Caco-2 (cell line): ENCODE measurements around the gene CSPG5. TPM values are rescaled to one million over a fixed set of nuclear protein-coding genes. Genes with fewer than 3 reads are reported as not detected.

ENCODE experiments used
- BruUV-seq: library from RNA; stranded (reverse); fragments of 400-500 nt; replicated peaks from 2 replicates; lab custom pipeline; 2021; lab: Mats Ljungman, UMichigan
- CTCF ChIA-PET: fragments of 300-600 bp; sonication (Branson Sonifier 250); formaldehyde crosslinking; loops from one replicate; lab custom pipeline; 2022; ENCODE audit warnings: antibody characterized with exemption; lab: Charles Lee
- POLR2A ChIA-PET: fragments of 300-600 bp; sonication (Branson Sonifier 250); formaldehyde crosslinking; loops from one replicate; lab custom pipeline; 2022; ENCODE audit warnings: antibody characterized with exemption; lab: Charles Lee
- DNase-seq, 2 experiments: peaks; one replicate each; pipeline versions ENCODE4 v3.0.0 to v3.0.0-alpha.2; 2020 to 2022
- H3K27me3 ChIP-seq: replicated peaks from 2 replicates; pipeline ENCODE4 v1.6.0; 2011; ENCODE audit warnings: low read length; ENCODE audit not compliant: control insufficient read depth, insufficient read depth
- H3K36me3 ChIP-seq: 2 replicates; pipeline ENCODE4 v1.5.1; 2011; ENCODE audit warnings: low read length; ENCODE audit not compliant: control insufficient read depth, insufficient read depth
- H3K4me1 ChIP-seq: fragments of 250-450 bp; sonication (Bioruptor Pico); 2 replicates; pipeline ENCODE4 v1.5.1; 2020; ENCODE audit warnings: mild to moderate bottlenecking
- H3K4me3 ChIP-seq: 2 replicates; pipeline ENCODE4 v1.5.1; 2011; ENCODE audit warnings: low read depth, mild to moderate bottlenecking, control low read depth, low read length
- H3K9me3 ChIP-seq: fragments of 250-450 bp; sonication (Bioruptor Pico); 2 replicates; pipeline ENCODE4 v1.5.1; 2020; ENCODE audit warnings: mild to moderate bottlenecking, moderate library complexity
- H3K27ac Mint-ChIP-seq: one replicate; pipeline ENCODE4 v1.8.0; 2022; ENCODE audit warnings: mixed read lengths; ENCODE audit not compliant: unreplicated experiment
- H3K27me3 Mint-ChIP-seq: one replicate; pipeline ENCODE4 v1.8.0; 2022; ENCODE audit warnings: mixed read lengths; ENCODE audit not compliant: insufficient read depth, unreplicated experiment
- H3K36me3 Mint-ChIP-seq: one replicate; pipeline ENCODE4 v1.8.0; 2022; ENCODE audit warnings: mild to moderate bottlenecking, mixed read lengths; ENCODE audit not compliant: insufficient read depth, unreplicated experiment
- H3K4me1 Mint-ChIP-seq: one replicate; pipeline ENCODE4 v1.8.0; 2022; ENCODE audit warnings: low read depth, mixed read lengths; ENCODE audit not compliant: unreplicated experiment
- H3K4me3 Mint-ChIP-seq: one replicate; pipeline ENCODE4 v1.8.0; 2022; ENCODE audit warnings: mild to moderate bottlenecking, moderate library complexity, mixed read lengths; ENCODE audit not compliant: unreplicated experiment
- H3K9me3 Mint-ChIP-seq: one replicate; pipeline ENCODE4 v1.8.0; 2022; ENCODE audit warnings: mixed read lengths; ENCODE audit not compliant: unreplicated experiment
- CTCF ChIP-seq, 2 experiments: fragments of 200-600 bp in 1 of 2; IDR thresholded peaks; 1 replicate in 1 of 2; 2 replicates in 1 of 2; pipeline versions ENCODE4 v1.5.1 to v1.8.0; 2011 to 2022; ENCODE audit warnings: antibody characterized with exemption in 1 of 2, control low read depth in 1 of 2, inconsistent platforms in 1 of 2, low read depth in 1 of 2, low read length in 1 of 2, mild to moderate bottlenecking in 1 of 2, moderate library complexity in 1 of 2; ENCODE audit not compliant: insufficient read depth in 1 of 2, severe bottlenecking in 1 of 2, unreplicated experiment in 1 of 2
- intact Hi-C: fragments of 100-400 bp; cut with micrococcal nuclease; formaldehyde crosslinking; loops from one replicate; pipeline ENCODE4 v1.10.0; 2022; ENCODE audit not compliant: unreplicated experiment
- total RNA-seq: library from RNA; stranded (reverse); gene quantifications from 2 replicates; pipeline ENCODE4 v1.2.3, GENCODE V29; 2022

CSPG5 gene
- total RNA-seq, 1 experiment from 2014 or later, result 0.77 TPM

- Mint-ChIP-seq H3K9me3 (no peaks in the 10 kb centered on the region), H3K27ac (no peak overlapping the region), H3K36me3 (no peaks in the 10 kb centered on the region), H3K27me3 (no peaks in the 10 kb centered on the region), H3K4me1 (peaks cover 7% of the 10 kb centered on the region), H3K4me3 (no peak overlapping the region)
- peaks cover 11% of the 10 kb centered on the region for H3K4me1 ChIP-seq
- intact Hi-C loops, result loop anchor here (5.0 to 10.0 kb wide), 3 partner anchors 47 to 144 kb away; no protein-coding TSS in a partner anchor
- H3K4me3 ChIP-seq, result no peak overlapping the region
- TF ChIP-seq CTCF (IDR thresholded peaks at IDR 0.05; ENCODE audit: insufficient read depth in 1 of 2, low read depth in 1 of 2, low read length in 1 of 2, severe bottlenecking in 1 of 2, unreplicated experiment in 1 of 2), result no peak
- no peaks in the 10 kb centered on the region for H3K27me3 ChIP-seq
- no peak for DNase-seq
- no peaks in the 10 kb centered on the region for H3K9me3 ChIP-seq
- POLR2A ChIA-PET, result interaction anchor here (0.5 to 0.6 kb wide), 2 partner anchors 104 to 305 kb away, joined by 4 to 6 read pairs; no protein-coding TSS in a partner anchor
- BruUV-seq, result no TSS peak
- H3K36me3 ChIP-seq, result no peaks in the 10 kb centered on the region
- CTCF ChIA-PET, result interaction anchor here (0.5 to 0.6 kb wide), 2 partner anchors 80 to 268 kb away, joined by 4 to 6 read pairs; no protein-coding TSS in a partner anchor
Observed at GRCh38 chr3:47520756-47521155, 57.9 kb downstream of the CSPG5 start.

GRCh38 chr3:47517937-47518336, 60.7 kb downstream of the CSPG5 start:
- H3K36me3 Mint-ChIP-seq, result peaks cover 15% of the 10 kb centered on the region
- Histone ChIP-seq H3K27me3 (no peaks in the 10 kb centered on the region), H3K9me3 (no peaks in the 10 kb centered on the region), H3K4me1 (peaks cover 9% of the 10 kb centered on the region), H3K4me3 (no peak overlapping the region), H3K36me3 (no peaks in the 10 kb centered on the region)
- H3K9me3 Mint-ChIP-seq, result no peaks in the 10 kb centered on the region
- peaks cover 6% of the 10 kb centered on the region for H3K4me1 Mint-ChIP-seq
- TF ChIP-seq CTCF (IDR thresholded peaks at IDR 0.05; ENCODE audit: insufficient read depth in 1 of 2, low read depth in 1 of 2, low read length in 1 of 2, severe bottlenecking in 1 of 2, unreplicated experiment in 1 of 2), result no peak
- POLR2A ChIA-PET, result no interaction called here
- H3K27me3 Mint-ChIP-seq, result no peaks in the 10 kb centered on the region
- intact Hi-C loops, result no loop called here
- no peak overlapping the region for H3K27ac Mint-ChIP-seq
- no peak overlapping the region for H3K4me3 Mint-ChIP-seq
- CTCF ChIA-PET, result interaction anchor here (0.6 to 1.0 kb wide), 3 partner anchors 36 to 606 kb away, joined by 3 to 10 read pairs (median 5); no protein-coding TSS in a partner anchor
- BruUV-seq, result no TSS peak
- DNase-seq, result no peak

- POLR2A ChIA-PET, result no interaction called here
Observed at GRCh38 chr3:47515864-47516319, 62.8 kb downstream of the CSPG5 start.

More at GRCh38 chr3:47515864-47516319, 62.8 kb downstream of the CSPG5 start:
- Histone ChIP-seq H3K36me3 (no peaks in the 10 kb centered on the region), H3K9me3 (no peaks in the 10 kb centered on the region), H3K4me1 (no peaks in the 10 kb centered on the region), H3K4me3 (no peak overlapping the region), H3K27me3 (no peaks in the 10 kb centered on the region)
- Mint-ChIP-seq H3K36me3 (peaks cover 21% of the 10 kb centered on the region), H3K4me3 (no peak overlapping the region), H3K9me3 (no peaks in the 10 kb centered on the region), H3K4me1 (peaks cover 6% of the 10 kb centered on the region), H3K27me3 (no peaks in the 10 kb centered on the region), H3K27ac (no peak overlapping the region)
- no TSS peak for BruUV-seq
- DNase-seq, result no peak
- CTCF ChIA-PET, result interaction anchor here (1.1 kb wide), 1 partner anchor 95 kb away, joined by 5 read pairs; no protein-coding TSS in a partner anchor
- intact Hi-C loops, result no loop called here
- no peak for TF ChIP-seq CTCF (IDR thresholded peaks at IDR 0.05; ENCODE audit: insufficient read depth in 1 of 2, low read depth in 1 of 2, low read length in 1 of 2, severe bottlenecking in 1 of 2, unreplicated experiment in 1 of 2)
